ENCODE results near the gene KLRF2.
"Not testable (repeated sequence)": the region's sequence is repeated elsewhere in the genome, so short reads cannot be mapped to it uniquely, and the experiment has no call there.

Gene KLRF2

GRCh38 chr12:9868311-9868801 lies 12.9 kb upstream of the KLRF2 start:
- Histone ChIP-seq H3K36me3 (ENCODE audit: control insufficient read depth, low read depth, low read length) (no peaks in the 10 kb centered on the region), H3K9ac (ENCODE audit: low read length) (no peak overlapping the region), H3K4me3 (ENCODE audit: low read length) (no peak overlapping the region), H3K4me1 (ENCODE audit: control insufficient read depth, low read depth, low read length) (peaks cover 17% of the 10 kb centered on the region), H3K27ac (ENCODE audit: low read length) (no peak overlapping the region), H3K27me3 (ENCODE audit: control insufficient read depth, insufficient read depth, low read length) (no peaks in the 10 kb centered on the region), H3K9me3 (ENCODE audit: control insufficient read depth, low read depth, low read length) (no peaks in the 10 kb centered on the region)

- H3K27ac ChIP-seq (ENCODE audit: low read length) = no peak overlapping the region
These were observed 12.4 kb upstream of the KLRF2 start for GRCh38 chr12:9868951-9869306.

GRCh38 chr12:9869307-9870161 lies 11.8 kb upstream of the KLRF2 start, which contains the start of gene CLEC2B:
TSS of gene CLEC2B (minus strand) at chr12:9869354.
- no peak within 1 kb of the TSS for H3K4me3 ChIP-seq (ENCODE audit: low read length)
- H3K27ac ChIP-seq (ENCODE audit: low read length) = no peak within 1 kb of the TSS
- H3K36me3 ChIP-seq (ENCODE audit: control insufficient read depth, low read depth, low read length) = no peaks in the 10 kb centered on the region
- H3K9me3 ChIP-seq (ENCODE audit: control insufficient read depth, low read depth, low read length) = no peaks in the 10 kb centered on the region
- H3K27me3 ChIP-seq (ENCODE audit: control insufficient read depth, insufficient read depth, low read length) = no peaks in the 10 kb centered on the region
- H3K9ac ChIP-seq (ENCODE audit: low read length) = no peak within 1 kb of the TSS
- H3K4me1 ChIP-seq (ENCODE audit: control insufficient read depth, low read depth, low read length) = peaks cover 17% of the 10 kb centered on the region

More at GRCh38 chr12:9868951-9869306, 12.4 kb upstream of the KLRF2 start:
- H3K4me1 ChIP-seq (ENCODE audit: control insufficient read depth, low read depth, low read length) = peaks cover 17% of the 10 kb centered on the region
- H3K36me3 ChIP-seq (ENCODE audit: control insufficient read depth, low read depth, low read length) = no peaks in the 10 kb centered on the region
- H3K4me3 ChIP-seq (ENCODE audit: low read length) = no peak overlapping the region
- no peaks in the 10 kb centered on the region for H3K9me3 ChIP-seq (ENCODE audit: control insufficient read depth, low read depth, low read length)
- H3K9ac ChIP-seq (ENCODE audit: low read length) = no peak overlapping the region
- H3K27me3 ChIP-seq (ENCODE audit: control insufficient read depth, insufficient read depth, low read length) = no peaks in the 10 kb centered on the region

- no peak overlapping the region for H3K9ac ChIP-seq (ENCODE audit: low read length)
- no peaks in the 10 kb centered on the region for H3K36me3 ChIP-seq (ENCODE audit: control insufficient read depth, low read depth, low read length)
- H3K27me3 ChIP-seq (ENCODE audit: control insufficient read depth, insufficient read depth, low read length) = no peaks in the 10 kb centered on the region
- no peaks in the 10 kb centered on the region for H3K9me3 ChIP-seq (ENCODE audit: control insufficient read depth, low read depth, low read length)
- H3K27ac ChIP-seq (ENCODE audit: low read length) = no peak overlapping the region
- no peak overlapping the region for H3K4me3 ChIP-seq (ENCODE audit: low read length)
- H3K4me1 ChIP-seq (ENCODE audit: control insufficient read depth, low read depth, low read length) = peaks cover 17% of the 10 kb centered on the region
These were observed 10.9 kb upstream of the KLRF2 start for GRCh38 chr12:9870286-9870866.

- Histone ChIP-seq H3K27me3 (ENCODE audit: control insufficient read depth, insufficient read depth, low read length) (no peaks in the 10 kb centered on the region), H3K4me3 (ENCODE audit: low read length) (no peak overlapping the region), H3K27ac (ENCODE audit: low read length) (no peak overlapping the region), H3K9me3 (ENCODE audit: control insufficient read depth, low read depth, low read length) (no peaks in the 10 kb centered on the region), H3K9ac (ENCODE audit: low read length) (no peak overlapping the region), H3K36me3 (ENCODE audit: control insufficient read depth, low read depth, low read length) (no peaks in the 10 kb centered on the region), H3K4me1 (ENCODE audit: control insufficient read depth, low read depth, low read length) (peaks cover 17% of the 10 kb centered on the region)
These were observed 9.1 kb upstream of the KLRF2 start for GRCh38 chr12:9872162-9872561.

GRCh38 chr12:9872742-9873141 lies 8.5 kb upstream of the KLRF2 start:
- Histone ChIP-seq H3K4me3 (ENCODE audit: low read length) (no peak overlapping the region), H3K27ac (ENCODE audit: low read length) (no peak overlapping the region), H3K27me3 (ENCODE audit: control insufficient read depth, insufficient read depth, low read length) (no peaks in the 10 kb centered on the region), H3K9me3 (ENCODE audit: control insufficient read depth, low read depth, low read length) (no peaks in the 10 kb centered on the region), H3K36me3 (ENCODE audit: control insufficient read depth, low read depth, low read length) (no peaks in the 10 kb centered on the region), H3K4me1 (ENCODE audit: control insufficient read depth, low read depth, low read length) (peaks cover 17% of the 10 kb centered on the region), H3K9ac (ENCODE audit: low read length) (no peak overlapping the region)

GRCh38 chr12:9876120-9876519 lies 5.2 kb upstream of the KLRF2 start:
- not testable (repeated sequence) for H3K9ac ChIP-seq (ENCODE audit: low read length); H3K36me3 ChIP-seq (ENCODE audit: control insufficient read depth, low read depth, low read length); H3K27me3 ChIP-seq (ENCODE audit: control insufficient read depth, insufficient read depth, low read length); H3K9me3 ChIP-seq (ENCODE audit: control insufficient read depth, low read depth, low read length); H3K4me3 ChIP-seq (ENCODE audit: low read length); H3K4me1 ChIP-seq (ENCODE audit: control insufficient read depth, low read depth, low read length); H3K27ac ChIP-seq (ENCODE audit: low read length)

- Histone ChIP-seq H3K9ac (ENCODE audit: low read length) (no peak overlapping the region), H3K27ac (ENCODE audit: low read length) (no peak overlapping the region), H3K27me3 (ENCODE audit: control insufficient read depth, insufficient read depth, low read length) (no peaks in the 10 kb centered on the region), H3K36me3 (ENCODE audit: control insufficient read depth, low read depth, low read length) (no peaks in the 10 kb centered on the region), H3K9me3 (ENCODE audit: control insufficient read depth, low read depth, low read length) (no peaks in the 10 kb centered on the region), H3K4me3 (ENCODE audit: low read length) (no peak overlapping the region), H3K4me1 (ENCODE audit: control insufficient read depth, low read depth, low read length) (peaks cover 3% of the 10 kb centered on the region)
These were observed 684 bp upstream of the KLRF2 start for GRCh38 chr12:9880532-9881078.

- H3K9me3 ChIP-seq (ENCODE audit: control insufficient read depth, low read depth, low read length) = no peaks in the 10 kb centered on the region
- no peak overlapping the region for H3K4me3 ChIP-seq (ENCODE audit: low read length)
- H3K27me3 ChIP-seq (ENCODE audit: control insufficient read depth, insufficient read depth, low read length) = no peaks in the 10 kb centered on the region
- peaks cover 3% of the 10 kb centered on the region for H3K4me1 ChIP-seq (ENCODE audit: control insufficient read depth, low read depth, low read length)
- no peaks in the 10 kb centered on the region for H3K36me3 ChIP-seq (ENCODE audit: control insufficient read depth, low read depth, low read length)
- H3K9ac ChIP-seq (ENCODE audit: low read length) = no peak overlapping the region
- H3K27ac ChIP-seq (ENCODE audit: low read length) = no peak overlapping the region
These were observed 699 bp downstream of the KLRF2 start for GRCh38 chr12:9881988-9882387.

GRCh38 chr12:9883175-9883574 lies 1.9 kb downstream of the KLRF2 start:
- no peaks in the 10 kb centered on the region for H3K9me3 ChIP-seq (ENCODE audit: control insufficient read depth, low read depth, low read length)
- H3K9ac ChIP-seq (ENCODE audit: low read length) = no peak overlapping the region
- peaks cover 3% of the 10 kb centered on the region for H3K4me1 ChIP-seq (ENCODE audit: control insufficient read depth, low read depth, low read length)
- no peak overlapping the region for H3K4me3 ChIP-seq (ENCODE audit: low read length)
- no peak overlapping the region for H3K27ac ChIP-seq (ENCODE audit: low read length)
- no peaks in the 10 kb centered on the region for H3K36me3 ChIP-seq (ENCODE audit: control insufficient read depth, low read depth, low read length)
- H3K27me3 ChIP-seq (ENCODE audit: control insufficient read depth, insufficient read depth, low read length) = no peaks in the 10 kb centered on the region

- no peak overlapping the region for H3K4me3 ChIP-seq (ENCODE audit: low read length)
- H3K9me3 ChIP-seq (ENCODE audit: control insufficient read depth, low read depth, low read length) = no peaks in the 10 kb centered on the region
- H3K36me3 ChIP-seq (ENCODE audit: control insufficient read depth, low read depth, low read length) = no peaks in the 10 kb centered on the region
- no peaks in the 10 kb centered on the region for H3K4me1 ChIP-seq (ENCODE audit: control insufficient read depth, low read depth, low read length)
- H3K27me3 ChIP-seq (ENCODE audit: control insufficient read depth, insufficient read depth, low read length) = no peaks in the 10 kb centered on the region
- no peak overlapping the region for H3K9ac ChIP-seq (ENCODE audit: low read length)
- no peak overlapping the region for H3K27ac ChIP-seq (ENCODE audit: low read length)
These were observed 7.5 kb downstream of the KLRF2 start for GRCh38 chr12:9888665-9889273.
